CD4-positive, CD25-positive, alpha-beta regulatory T cell (primary cell): ENCODE results near the gene SNW1. TPM values are rescaled to one million over a fixed set of nuclear protein-coding genes. Genes with fewer than 3 reads are reported as not detected.

Source experiments
- ATAC-seq, 2 donors: fragments of 150-1000 bp; cut with Tn5 transposase; one replicate each; pipeline ENCODE4 v1.10.0; 2021; ENCODE audit warnings: low read depth in 2 of 2, moderate number of reproducible peaks in 2 of 2, moderate library complexity in 1 of 2
- DNase-seq, 3 donors: peaks; one replicate each; pipeline versions ENCODE4 v3.0.0 to v3.0.0-alpha.2; 2012 to 2022; ENCODE audit warnings: mixed read lengths in 1 of 3
- H3K27ac ChIP-seq: one replicate; pipeline ENCODE4 v1.7.0; 2013; ENCODE audit warnings: mild to moderate bottlenecking, low read length; ENCODE audit not compliant: insufficient read depth, poor library complexity, severe bottlenecking
- H3K27me3 ChIP-seq: one replicate; pipeline ENCODE4 v1.7.0; 2013; ENCODE audit warnings: low read length; ENCODE audit not compliant: control insufficient read depth, insufficient read depth
- H3K36me3 ChIP-seq: one replicate; pipeline ENCODE4 v1.7.0; 2013; ENCODE audit warnings: mild to moderate bottlenecking, low read length, moderate library complexity; ENCODE audit not compliant: control insufficient read depth, insufficient read depth
- H3K4me1 ChIP-seq: 2 replicates; pipeline ENCODE4 v1.7.0; 2013; ENCODE audit warnings: mild to moderate bottlenecking, low read length; ENCODE audit not compliant: insufficient read depth, control insufficient read depth, poor library complexity, severe bottlenecking
- H3K4me3 ChIP-seq: one replicate; pipeline ENCODE4 v1.7.0; 2013; ENCODE audit warnings: low read depth, mild to moderate bottlenecking, low read length, moderate library complexity
- H3K9me3 ChIP-seq, 2 experiments: 1 replicate in 1 of 2; 2 replicates in 1 of 2; pipeline ENCODE4 v1.7.0; 2013; ENCODE audit warnings: low read length in 2 of 2, mild to moderate bottlenecking in 1 of 2, moderate library complexity in 1 of 2; ENCODE audit not compliant: control insufficient read depth in 2 of 2
- H3K27ac Mint-ChIP-seq, 3 donors: one replicate each; pipeline ENCODE4 v1.8.0; 2020 to 2022; ENCODE audit warnings: mild to moderate bottlenecking in 3 of 3, mixed read lengths in 3 of 3, moderate library complexity in 2 of 3
- H3K27me3 Mint-ChIP-seq: one replicate; pipeline ENCODE4 v1.8.0; 2022; ENCODE audit warnings: mild to moderate bottlenecking, mixed read lengths
- H3K36me3 Mint-ChIP-seq: one replicate; pipeline ENCODE4 v1.8.0; 2020; ENCODE audit warnings: mixed read lengths
- H3K4me1 Mint-ChIP-seq, 4 donors: one replicate each; pipeline ENCODE4 v1.8.0; 2020 to 2022; ENCODE audit warnings: mixed read lengths in 4 of 4, mild to moderate bottlenecking in 1 of 4
- H3K4me3 Mint-ChIP-seq, 4 donors: one replicate each; pipeline ENCODE4 v1.8.0; 2020 to 2022; ENCODE audit warnings: mild to moderate bottlenecking in 4 of 4, mixed read lengths in 4 of 4, moderate library complexity in 3 of 4
- H3K9me3 Mint-ChIP-seq, 7 donors: one replicate each; pipeline ENCODE4 v1.8.0; 2020 to 2022; ENCODE audit warnings: mixed read lengths in 7 of 7, mild to moderate bottlenecking in 3 of 7, moderate library complexity in 2 of 7
- polyA plus RNA-seq, 4 donors: library from polyadenylated mRNA; unstranded; fragments of 300-500 nt; fragmentation: Illumina TruSeq; gene quantifications; one replicate each; pipeline ENCODE4 v1.2.3, GENCODE V29; 2021
- total RNA-seq: library from RNA; stranded (reverse); gene quantifications from one replicate; pipeline ENCODE4 v1.2.3, GENCODE V29; 2022

Gene SNW1
- total and polyA plus RNA-seq, 5 donors from 2014 or later, result 77.9 to 102 (median 83.4) TPM

DNA sequence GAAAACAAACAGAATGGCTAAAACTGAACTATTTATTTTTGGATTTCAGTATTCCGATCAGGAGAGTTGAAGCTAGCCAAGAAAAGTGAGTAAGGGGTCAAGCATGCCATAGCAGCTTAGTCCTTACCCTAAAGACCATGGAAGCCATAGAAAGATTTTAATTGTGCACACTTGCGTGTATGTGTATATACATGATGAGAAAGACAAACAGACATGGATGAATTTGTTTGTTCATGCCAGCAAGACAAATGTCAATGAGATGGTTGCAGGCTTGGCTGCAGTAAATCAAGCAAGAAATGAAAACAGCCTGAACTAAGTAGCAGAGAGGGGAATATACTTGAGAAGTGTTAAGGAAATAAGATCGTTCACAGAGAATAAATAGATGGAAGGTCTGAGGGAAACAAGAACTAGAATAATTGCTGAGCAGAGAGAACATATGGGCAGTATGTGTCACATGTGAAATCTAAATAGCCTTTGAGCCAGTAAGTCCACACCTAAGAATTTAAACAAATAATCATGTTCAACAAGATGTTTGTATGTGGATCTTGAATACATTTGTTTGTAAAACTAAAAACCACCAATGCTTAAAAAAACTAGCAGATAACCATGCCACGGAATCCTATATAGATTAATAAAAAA, 14.8 kb downstream of the SNW1 start:
- peaks cover 25 to 38% (median 28%) of the 10 kb centered on the region in 4 donors for H3K4me1 Mint-ChIP-seq
- peaks cover 52% of the 10 kb centered on the region for H3K36me3 Mint-ChIP-seq
- Histone ChIP-seq H3K36me3 (peaks cover 78% of the 10 kb centered on the region), H3K27me3 (no peaks in the 10 kb centered on the region), H3K4me1 (no peaks in the 10 kb centered on the region), H3K27ac (no peak overlapping the region), H3K4me3 (no peak overlapping the region), H3K9me3 (no peaks in the 10 kb centered on the region)
- ATAC-seq (no peak), DNase-seq (no peak)
- peak overlapping the region in 1 of 4 donors; percentile 29 for H3K4me3 Mint-ChIP-seq
- H3K27me3 Mint-ChIP-seq, result no peaks in the 10 kb centered on the region
- no peaks in the 10 kb centered on the region for H3K9me3 Mint-ChIP-seq
- no peak overlapping the region for H3K27ac Mint-ChIP-seq

DNA sequence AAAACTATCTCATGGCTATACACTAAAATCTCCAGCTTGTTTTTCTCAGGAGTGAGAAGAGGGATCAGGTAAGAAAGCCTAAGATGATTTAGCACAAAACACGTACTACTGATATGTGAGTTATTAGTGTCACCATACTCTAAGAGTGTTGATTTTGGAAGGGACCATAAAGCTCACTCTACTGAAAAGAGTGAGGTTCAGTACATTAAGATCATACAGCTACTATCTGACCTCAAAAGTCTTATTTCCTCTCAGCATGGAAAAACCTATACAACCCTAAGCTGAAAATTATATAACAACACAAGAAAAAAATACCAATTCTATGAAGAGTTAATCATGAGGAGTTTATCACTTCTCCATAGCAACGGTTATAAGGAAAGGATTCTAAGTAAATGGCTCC, 19.5 kb downstream of the SNW1 start:
- Mint-ChIP-seq H3K4me1 (peaks cover 19 to 46% (median 37%) of the 10 kb centered on the region in 4 donors), H3K27ac (peak overlapping the region; percentile 17 to 55 (median 40)), H3K9me3 (no peaks in the 10 kb centered on the region), H3K27me3 (no peaks in the 10 kb centered on the region), H3K36me3 (peaks cover 50% of the 10 kb centered on the region), H3K4me3 (no peak overlapping the region)
- no peak overlapping the region for H3K27ac ChIP-seq
- DNase-seq (no peak), ATAC-seq (no peak)
- H3K27me3 ChIP-seq, result no peaks in the 10 kb centered on the region
- H3K4me3 ChIP-seq, result no peak overlapping the region
- H3K4me1 ChIP-seq, result peaks cover 9% of the 10 kb centered on the region
- no peaks in the 10 kb centered on the region for H3K9me3 ChIP-seq
- peaks cover 79% of the 10 kb centered on the region for H3K36me3 ChIP-seq

DNA sequence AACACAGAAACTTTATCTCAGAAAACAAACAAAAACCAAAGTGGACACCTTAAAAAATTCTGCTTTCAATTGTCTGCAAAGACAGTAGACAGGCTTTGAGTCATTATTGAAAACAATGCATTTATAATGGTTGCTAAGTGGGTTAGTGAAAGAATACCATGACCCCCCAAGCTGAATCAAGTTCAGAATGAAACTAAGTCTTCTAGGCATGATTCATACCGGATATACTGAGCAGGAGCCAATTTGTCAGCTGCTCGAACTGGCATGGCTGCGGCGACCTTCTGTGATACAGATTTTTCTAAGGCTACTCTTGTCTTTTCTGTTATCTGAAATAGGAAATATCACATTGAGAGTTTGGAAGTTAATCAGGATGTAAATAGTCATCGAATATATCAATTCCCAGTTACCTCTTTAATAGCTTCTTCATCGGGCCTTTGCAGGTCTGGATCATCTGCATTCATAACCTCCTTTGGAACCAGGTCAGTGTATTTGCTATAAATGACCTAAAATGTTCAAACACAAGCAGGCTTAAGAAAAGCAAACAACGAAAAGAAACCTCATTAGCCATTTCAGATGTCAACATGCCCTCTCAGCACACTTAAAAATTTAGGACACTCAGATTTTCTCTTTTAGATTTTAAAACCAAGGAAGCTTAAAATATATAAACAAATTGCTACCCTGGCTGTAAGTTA, 22.3 kb downstream of the SNW1 start:
- H3K36me3 Mint-ChIP-seq, result peaks cover 48% of the 10 kb centered on the region
- no peaks in the 10 kb centered on the region for H3K27me3 Mint-ChIP-seq
- H3K27me3 ChIP-seq, result no peaks in the 10 kb centered on the region
- peak overlapping the region; percentile 28 for H3K4me3 ChIP-seq
- H3K36me3 ChIP-seq, result peaks cover 83% of the 10 kb centered on the region
- peak overlapping the region; percentile 38 to 85 (median 69) for H3K27ac Mint-ChIP-seq
- DNase-seq, result peak in 1 of 3 donors; percentile 39
- H3K4me3 Mint-ChIP-seq, result peak overlapping the region in 2 of 4 donors; percentile 28 to 36
- H3K4me1 Mint-ChIP-seq, result peaks cover 8 to 31% (median 25%) of the 10 kb centered on the region in 4 donors
- peak; percentile 81 to 84 for ATAC-seq
- no peaks in the 10 kb centered on the region for H3K9me3 ChIP-seq
- no peaks in the 10 kb centered on the region for H3K9me3 Mint-ChIP-seq
- peaks cover 9% of the 10 kb centered on the region for H3K4me1 ChIP-seq
- H3K27ac ChIP-seq, result peak overlapping the region; percentile 49

DNA sequence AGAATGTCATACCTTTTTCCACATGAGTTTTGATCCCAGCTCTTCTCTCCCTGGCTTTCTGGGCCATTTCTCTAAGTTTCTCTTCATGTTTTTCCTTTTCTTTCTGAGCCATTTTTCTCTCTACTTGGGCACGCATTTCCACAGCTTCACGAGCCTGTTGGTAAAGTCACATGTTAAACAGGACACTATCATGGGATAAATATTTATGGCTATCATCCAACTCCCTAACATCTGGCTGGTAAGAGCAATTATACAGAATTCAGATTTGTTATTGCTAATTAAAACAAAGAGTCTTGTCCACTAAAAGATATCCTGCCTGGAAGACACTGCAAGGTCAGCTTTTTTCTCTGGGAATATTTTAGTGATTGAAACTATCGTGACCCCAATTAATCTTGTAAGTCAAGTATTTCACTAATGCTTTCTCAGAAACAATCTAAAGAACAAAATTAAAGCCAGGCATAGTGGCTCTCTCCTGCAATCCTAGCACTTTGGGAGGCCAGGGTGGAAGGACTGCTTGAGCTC, 29.9 kb downstream of the SNW1 start:
- peak overlapping the region; percentile 8 for H3K27ac ChIP-seq
- ATAC-seq, result no peak
- no peaks in the 10 kb centered on the region for H3K27me3 ChIP-seq
- no peak for DNase-seq
- no peak overlapping the region for H3K4me3 Mint-ChIP-seq
- H3K4me3 ChIP-seq, result no peak overlapping the region
- H3K9me3 ChIP-seq, result no peaks in the 10 kb centered on the region
- no peaks in the 10 kb centered on the region for H3K27me3 Mint-ChIP-seq
- H3K27ac Mint-ChIP-seq, result no peak overlapping the region
- no peaks in the 10 kb centered on the region for H3K4me1 ChIP-seq
- H3K36me3 ChIP-seq, result peaks cover 98% of the 10 kb centered on the region
- no peaks in the 10 kb centered on the region for H3K9me3 Mint-ChIP-seq
- peaks cover 5 to 11% (median 9%) of the 10 kb centered on the region in 4 donors for H3K4me1 Mint-ChIP-seq
- peaks cover 52% of the 10 kb centered on the region for H3K36me3 Mint-ChIP-seq

DNA sequence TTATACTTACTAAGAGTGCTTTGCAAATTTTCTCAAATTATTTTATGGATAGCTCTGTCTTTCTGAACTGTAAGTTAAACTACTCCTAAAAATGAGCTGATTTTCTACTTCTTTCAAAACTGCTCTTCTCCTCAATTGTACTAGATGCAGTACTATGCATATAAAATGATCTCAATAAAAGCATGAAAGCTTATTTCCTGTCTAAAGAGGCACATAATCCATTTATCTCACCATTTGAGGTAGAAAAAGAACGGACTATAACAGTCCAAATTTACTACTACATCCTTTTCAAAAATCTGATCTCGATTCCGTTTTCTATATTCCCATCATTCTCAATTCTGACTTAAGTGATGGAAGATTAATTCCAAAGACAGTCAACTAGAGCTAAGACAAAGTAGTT, 38.7 kb downstream of the SNW1 start:
- no peak for DNase-seq
- H3K4me3 Mint-ChIP-seq, result no peak overlapping the region
- H3K27me3 ChIP-seq, result no peaks in the 10 kb centered on the region
- H3K4me3 ChIP-seq, result no peak overlapping the region
- no peaks in the 10 kb centered on the region for H3K27me3 Mint-ChIP-seq
- no peaks in the 10 kb centered on the region for H3K9me3 ChIP-seq
- peaks cover 0 to 12% (median 3%) of the 10 kb centered on the region in 4 donors for H3K4me1 Mint-ChIP-seq
- H3K27ac ChIP-seq, result no peak overlapping the region
- H3K9me3 Mint-ChIP-seq, result no peaks in the 10 kb centered on the region
- H3K4me1 ChIP-seq, result no peaks in the 10 kb centered on the region
- peaks cover 43% of the 10 kb centered on the region for H3K36me3 Mint-ChIP-seq
- peaks cover 96% of the 10 kb centered on the region for H3K36me3 ChIP-seq
- H3K27ac Mint-ChIP-seq, result no peak overlapping the region
- ATAC-seq, result no peak

- no peak overlapping the region for H3K27ac ChIP-seq
- H3K27me3 Mint-ChIP-seq, result no peaks in the 10 kb centered on the region
- H3K9me3 Mint-ChIP-seq, result no peaks in the 10 kb centered on the region
- H3K36me3 ChIP-seq, result peaks cover 95% of the 10 kb centered on the region
- H3K4me1 Mint-ChIP-seq, result peaks cover 0 to 12% (median 3%) of the 10 kb centered on the region in 4 donors
- H3K4me1 ChIP-seq, result no peaks in the 10 kb centered on the region
- no peak overlapping the region for H3K4me3 Mint-ChIP-seq
- H3K27me3 ChIP-seq, result no peaks in the 10 kb centered on the region
- ATAC-seq, result no peak
- H3K27ac Mint-ChIP-seq, result no peak overlapping the region
- peaks cover 44% of the 10 kb centered on the region for H3K36me3 Mint-ChIP-seq
- no peak overlapping the region for H3K4me3 ChIP-seq
- H3K9me3 ChIP-seq, result no peaks in the 10 kb centered on the region
- DNase-seq, result no peak
Measured at GRCh38 chr14:77721437-77721836, 39.5 kb downstream of the SNW1 start.

GRCh38 chr14:77717608-77718305, 43.2 kb downstream of the SNW1 start:
- peak overlapping the region in 1 of 3 donors; percentile 67 for H3K27ac Mint-ChIP-seq

More at GRCh38 chr14:77717608-77718305, 43.2 kb downstream of the SNW1 start:
- no peaks in the 10 kb centered on the region for H3K27me3 Mint-ChIP-seq
- peaks cover 91% of the 10 kb centered on the region for H3K36me3 ChIP-seq
- no peak overlapping the region for H3K4me3 Mint-ChIP-seq
- peaks cover 49% of the 10 kb centered on the region for H3K36me3 Mint-ChIP-seq
- H3K27ac ChIP-seq, result no peak overlapping the region
- no peaks in the 10 kb centered on the region for H3K9me3 Mint-ChIP-seq
- no peaks in the 10 kb centered on the region for H3K4me1 ChIP-seq
- ATAC-seq (no peak), DNase-seq (no peak)
- H3K4me3 ChIP-seq, result no peak overlapping the region
- peaks cover 0 to 15% (median 11%) of the 10 kb centered on the region in 4 donors for H3K4me1 Mint-ChIP-seq
- no peaks in the 10 kb centered on the region for H3K27me3 ChIP-seq
- no peaks in the 10 kb centered on the region for H3K9me3 ChIP-seq
